ENCODE measurements around the gene HOXA3. TPM values are rescaled to one million over a fixed set of nuclear protein-coding genes. Genes with fewer than 3 reads are reported as not detected.
A peak's percentile ranks its signal among the peaks of the same experiment; 100 is the strongest.

HOXA3 gene
- total RNA-seq, 2 experiments from 2014 or later, result not detected

GRCh38 chr7:27161214-27161720 is 8.9 kb upstream of the HOXA3 start:
- H3K27ac Mint-ChIP-seq, result no peak overlapping the region
- no peaks in the 10 kb centered on the region for H3K36me3 Mint-ChIP-seq (ENCODE audit: low read depth)
- no peaks in the 10 kb centered on the region for H3K9me3 Mint-ChIP-seq
- no peak for DNase-seq
- H3K4me1 Mint-ChIP-seq (ENCODE audit: low read depth), result peaks cover 28% of the 10 kb centered on the region
- peak overlapping the region; percentile 59 for H3K4me3 Mint-ChIP-seq
- no peak for ATAC-seq
- peaks cover 78% of the 10 kb centered on the region for H3K27me3 Mint-ChIP-seq
- TF ChIP-seq CTCF (IDR thresholded peaks at IDR 0.05), result peak; percentile 17
- ChIA-PET CTCF (interaction anchor here (0.6 to 4.5 kb wide), 40 partner anchors 10 to 1299 kb away, joined by 3 to 63 read pairs (median 4); partner anchors contain the start of genes HOXA10 and HOXA3), POLR2A (interaction anchor here (0.7 kb wide), 1 partner anchor 64 kb away, joined by 3 read pairs; no protein-coding TSS in a partner anchor)
- intact Hi-C loops (cut with micrococcal nuclease), result loop anchor here (2.0 kb wide), 2 partner anchors 306 to 478 kb away; no protein-coding TSS in a partner anchor

DNA sequence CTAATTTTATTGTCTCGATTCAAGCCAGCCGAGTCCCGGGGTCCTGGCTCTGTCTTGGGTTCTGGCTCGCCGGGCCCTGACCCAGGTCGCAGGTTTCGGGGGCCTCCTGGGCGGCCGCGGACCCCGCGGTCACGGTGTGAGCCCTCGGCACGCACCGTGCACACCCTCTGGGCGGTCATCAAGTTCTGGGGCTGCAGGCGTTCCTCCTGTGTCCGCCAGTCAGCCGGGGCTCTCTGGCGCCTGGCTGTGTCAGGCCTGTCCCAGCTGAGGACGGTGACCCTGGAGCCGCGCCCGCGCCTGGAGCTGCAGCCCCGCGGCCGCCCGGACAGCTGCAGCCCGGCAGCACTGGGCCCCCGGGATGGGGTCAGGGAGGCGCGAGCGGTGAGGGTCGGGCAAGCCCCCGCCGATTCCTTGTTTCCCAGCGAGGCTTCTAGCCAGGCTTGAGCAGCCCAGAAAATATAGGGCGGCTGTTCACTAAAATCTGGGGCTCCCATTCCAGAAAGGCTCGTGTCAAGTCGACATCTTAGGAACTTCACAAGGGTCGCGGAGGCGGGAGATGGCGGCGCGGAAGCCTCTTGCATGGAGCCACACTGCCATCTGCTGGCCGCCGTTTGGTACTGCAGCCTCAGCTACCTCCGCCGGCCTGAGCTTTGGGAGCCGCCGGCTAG is 8.3 kb upstream of the HOXA3 start:
- H3K27me3 Mint-ChIP-seq, result peaks cover 79% of the 10 kb centered on the region
- ATAC-seq, result peak; percentile 78
- peak; percentile 98 for TF ChIP-seq CTCF (IDR thresholded peaks at IDR 0.05)
- intact Hi-C loops (cut with micrococcal nuclease), result loop anchor here (2.0 kb wide), 2 partner anchors 306 to 478 kb away; no protein-coding TSS in a partner anchor
- no peaks in the 10 kb centered on the region for H3K9me3 Mint-ChIP-seq
- H3K36me3 Mint-ChIP-seq (ENCODE audit: low read depth), result no peaks in the 10 kb centered on the region
- DNase-seq, result peak; percentile 89
- no peak overlapping the region for H3K27ac Mint-ChIP-seq
- peak overlapping the region; percentile 59 for H3K4me3 Mint-ChIP-seq
- peaks cover 27% of the 10 kb centered on the region for H3K4me1 Mint-ChIP-seq (ENCODE audit: low read depth)
- ChIA-PET POLR2A (interaction anchor here (0.7 kb wide), 1 partner anchor 63 kb away, joined by 3 read pairs; no protein-coding TSS in a partner anchor), CTCF (interaction anchor here (0.6 to 4.5 kb wide), 40 partner anchors 10 to 1298 kb away, joined by 3 to 63 read pairs (median 4); partner anchors contain the start of genes HOXA10 and HOXA3)

DNA sequence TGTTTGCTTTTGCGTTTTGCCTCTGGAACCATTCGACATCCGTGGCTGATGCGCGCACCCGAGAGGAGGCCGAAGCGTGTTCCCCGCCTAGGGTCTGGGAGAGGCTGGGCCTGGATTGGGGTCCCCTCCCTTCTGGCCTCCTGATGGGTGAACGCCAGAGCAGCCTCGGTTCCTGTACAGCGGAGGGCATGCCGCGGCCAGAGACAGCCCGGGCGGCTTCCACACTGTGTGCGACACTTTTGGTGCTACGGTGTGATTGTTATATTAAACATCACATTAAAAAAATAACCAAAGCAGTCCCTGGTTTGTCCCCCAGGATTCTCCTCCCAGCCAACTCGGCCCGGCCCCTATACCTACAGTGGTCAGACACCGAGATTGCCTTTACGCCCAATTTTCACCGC is 7.8 kb upstream of the HOXA3 start:
- ATAC-seq (no peak), DNase-seq (no peak)
- ChIA-PET POLR2A (no interaction called here), CTCF (interaction anchor here (1.2 to 4.5 kb wide), 22 partner anchors 9 to 790 kb away, joined by 3 to 63 read pairs (median 6); partner anchors contain the start of genes HOXA10 and HOXA3)
- Mint-ChIP-seq H3K9me3 (no peaks in the 10 kb centered on the region), H3K4me3 (peak overlapping the region; percentile 50), H3K27me3 (peaks cover 80% of the 10 kb centered on the region), H3K27ac (no peak overlapping the region), H3K4me1 (ENCODE audit: low read depth) (peaks cover 30% of the 10 kb centered on the region), H3K36me3 (ENCODE audit: low read depth) (no peaks in the 10 kb centered on the region)
- intact Hi-C loops (cut with micrococcal nuclease), result loop anchor here (2.0 kb wide), 2 partner anchors 305 to 477 kb away; no protein-coding TSS in a partner anchor
- TF ChIP-seq CTCF (IDR thresholded peaks at IDR 0.05), result no peak

DNA sequence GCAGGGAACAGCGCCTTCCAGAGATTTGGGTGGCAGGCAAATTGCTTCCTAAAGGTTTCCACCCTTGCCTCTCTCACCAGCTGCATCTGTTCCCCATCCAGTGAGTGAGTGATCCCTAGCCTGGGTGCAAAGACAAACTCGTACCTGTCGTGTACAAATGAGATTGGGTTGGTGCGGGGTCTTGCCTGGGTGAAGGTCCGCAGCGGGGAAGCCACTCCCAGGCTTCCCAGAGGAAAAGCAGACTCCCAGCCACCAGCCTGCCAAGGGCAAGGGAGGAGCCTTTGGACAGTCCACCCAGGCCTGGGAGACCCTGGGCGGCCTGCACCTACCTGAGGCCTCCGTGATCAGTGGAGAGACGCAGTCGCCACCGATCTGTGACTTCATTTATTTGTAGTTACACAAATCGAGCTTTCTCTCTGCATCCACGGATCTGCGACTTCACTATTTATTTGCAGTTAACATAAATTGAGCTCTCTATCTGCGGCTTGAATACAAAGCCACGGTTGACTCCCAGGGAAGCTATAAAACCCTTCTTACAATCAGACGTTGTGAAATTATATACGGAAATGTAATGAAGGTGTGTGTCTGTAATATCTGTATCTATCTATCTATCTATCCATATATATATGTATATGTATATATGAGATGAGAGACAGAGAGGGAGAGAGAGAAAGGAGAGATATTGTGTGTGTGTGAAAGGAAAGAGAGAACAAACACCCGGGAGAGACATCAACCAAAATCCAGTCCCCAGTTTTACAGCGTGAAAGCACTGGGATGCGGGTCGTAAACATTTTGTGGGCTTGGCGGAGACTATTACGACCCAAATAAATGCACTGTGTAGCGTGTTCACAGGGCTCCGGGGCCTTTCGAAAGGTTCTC is 7.1 kb upstream of the HOXA3 start:
- DNase-seq (no peak), ATAC-seq (no peak)
- H3K27ac Mint-ChIP-seq, result no peak overlapping the region
- H3K4me3 Mint-ChIP-seq, result peak overlapping the region; percentile 50
- H3K27me3 Mint-ChIP-seq, result peaks cover 82% of the 10 kb centered on the region
- intact Hi-C loops (cut with micrococcal nuclease), result loop anchor here (2.0 to 5.0 kb wide), 4 partner anchors 38 to 477 kb away; partner anchors contain the start of gene EVX1
- H3K4me1 Mint-ChIP-seq (ENCODE audit: low read depth), result peaks cover 32% of the 10 kb centered on the region
- POLR2A ChIA-PET, result no interaction called here
- CTCF ChIA-PET, result interaction anchor here (0.7 to 2.1 kb wide), 10 partner anchors 10 to 480 kb away, joined by 3 to 15 read pairs (median 6); partner anchors contain the start of gene HOXA10
- H3K9me3 Mint-ChIP-seq, result no peaks in the 10 kb centered on the region
- no peaks in the 10 kb centered on the region for H3K36me3 Mint-ChIP-seq (ENCODE audit: low read depth)
- TF ChIP-seq CTCF (IDR thresholded peaks at IDR 0.05), result no peak
